GM12875 (cell line): ENCODE results near the gene MSANTD1.

ENCODE experiments used
- H3K4me3 ChIP-seq: one replicate; pipeline ENCODE4 v1.5.1; 2011; ENCODE audit warnings: low read depth, low read length, control low read depth
- CTCF ChIP-seq: IDR thresholded peaks from 2 replicates; pipeline ENCODE4 v1.5.1; 2011; ENCODE audit warnings: low read depth, mild to moderate bottlenecking, control low read depth, inconsistent platforms, low read length, moderate library complexity, borderline replicate concordance; ENCODE audit not compliant: insufficient read depth

MSANTD1 gene

GRCh38 chr4:3287271-3287971, 38.5 kb downstream of the MSANTD1 start:
- H3K4me3 ChIP-seq = no peak overlapping the region
- no peak for TF ChIP-seq CTCF

- no peak overlapping the region for H3K4me3 ChIP-seq
- TF ChIP-seq CTCF = no peak
These were observed 39.1 kb downstream of the MSANTD1 start for GRCh38 chr4:3287972-3288570.

GRCh38 chr4:3288571-3289094, 39.7 kb downstream of the MSANTD1 start:
- no peak overlapping the region for H3K4me3 ChIP-seq
- no peak for TF ChIP-seq CTCF

GRCh38 chr4:3290476-3290875, 41.5 kb downstream of the MSANTD1 start:
- no peak for TF ChIP-seq CTCF
- no peak overlapping the region for H3K4me3 ChIP-seq

GRCh38 chr4:3290889-3291321, 41.9 kb downstream of the MSANTD1 start:
- TF ChIP-seq CTCF = no peak
- H3K4me3 ChIP-seq = no peak overlapping the region

- H3K4me3 ChIP-seq = no peak overlapping the region
- no peak for TF ChIP-seq CTCF
These were observed 42.5 kb downstream of the MSANTD1 start for GRCh38 chr4:3291411-3291968.

- peak overlapping the region; percentile 71 for H3K4me3 ChIP-seq
- TF ChIP-seq CTCF = no peak
These were observed 43.1 kb downstream of the MSANTD1 start for GRCh38 chr4:3291969-3292570.
